ENCODE data around the gene DMWD.
A peak's percentile ranks its signal among the peaks of the same experiment; 100 is the strongest.

DMWD gene

GRCh38 chr19:45792470-45793177, at the start of gene DMWD:
Gene DMWD (minus strand): TSS chr19:45792845. CDS start chr19:45792756, 89 bp downstream.
- Histone ChIP-seq H3K27me3 (ENCODE audit: control insufficient read depth, insufficient read depth, low read length) (no peaks in the 10 kb centered on the region), H3K36me3 (ENCODE audit: control insufficient read depth, insufficient read depth, low read length) (peaks cover 16% of the 10 kb centered on the region), H3K4me1 (ENCODE audit: control insufficient read depth, insufficient read depth, low read length) (peaks cover 10% of the 10 kb centered on the region), H3K27ac (ENCODE audit: low read depth, low read length) (peak within 1 kb of the TSS; percentile 69), H3K9ac (ENCODE audit: low read length) (peak within 1 kb of the TSS; percentile 74), H3K4me3 (ENCODE audit: low read length) (peak within 1 kb of the TSS; percentile 81)

- Histone ChIP-seq H3K4me1 (ENCODE audit: control insufficient read depth, insufficient read depth, low read length) (no peaks in the 10 kb centered on the region), H3K27ac (ENCODE audit: low read depth, low read length) (no peak overlapping the region), H3K4me3 (ENCODE audit: low read length) (no peak overlapping the region), H3K27me3 (ENCODE audit: control insufficient read depth, insufficient read depth, low read length) (no peaks in the 10 kb centered on the region), H3K36me3 (ENCODE audit: control insufficient read depth, insufficient read depth, low read length) (peaks cover 36% of the 10 kb centered on the region), H3K9ac (ENCODE audit: low read length) (no peak overlapping the region)
Measured at GRCh38 chr19:45842198-45842597, 49.6 kb upstream of the DMWD start.

- H3K4me1 ChIP-seq (ENCODE audit: control insufficient read depth, insufficient read depth, low read length) = no peaks in the 10 kb centered on the region
- no peak overlapping the region for H3K4me3 ChIP-seq (ENCODE audit: low read length)
- H3K9ac ChIP-seq (ENCODE audit: low read length) = no peak overlapping the region
- H3K27me3 ChIP-seq (ENCODE audit: control insufficient read depth, insufficient read depth, low read length) = no peaks in the 10 kb centered on the region
- no peak overlapping the region for H3K27ac ChIP-seq (ENCODE audit: low read depth, low read length)
- H3K36me3 ChIP-seq (ENCODE audit: control insufficient read depth, insufficient read depth, low read length) = peaks cover 41% of the 10 kb centered on the region
Measured at GRCh38 chr19:45834970-45835369, 42.3 kb upstream of the DMWD start.

GRCh38 chr19:45828945-45829344, 36.3 kb upstream of the DMWD start:
- H3K9ac ChIP-seq (ENCODE audit: low read length) = no peak overlapping the region
- no peaks in the 10 kb centered on the region for H3K4me1 ChIP-seq (ENCODE audit: control insufficient read depth, insufficient read depth, low read length)
- H3K36me3 ChIP-seq (ENCODE audit: control insufficient read depth, insufficient read depth, low read length) = peaks cover 44% of the 10 kb centered on the region
- H3K27me3 ChIP-seq (ENCODE audit: control insufficient read depth, insufficient read depth, low read length) = no peaks in the 10 kb centered on the region
- no peak overlapping the region for H3K27ac ChIP-seq (ENCODE audit: low read depth, low read length)
- no peak overlapping the region for H3K4me3 ChIP-seq (ENCODE audit: low read length)

GRCh38 chr19:45828523-45828922, 35.9 kb upstream of the DMWD start:
- peaks cover 44% of the 10 kb centered on the region for H3K36me3 ChIP-seq (ENCODE audit: control insufficient read depth, insufficient read depth, low read length)
- H3K27ac ChIP-seq (ENCODE audit: low read depth, low read length) = no peak overlapping the region

GRCh38 chr19:45827459-45828093, 34.9 kb upstream of the DMWD start:
- Histone ChIP-seq H3K36me3 (ENCODE audit: control insufficient read depth, insufficient read depth, low read length) (peaks cover 47% of the 10 kb centered on the region), H3K4me1 (ENCODE audit: control insufficient read depth, insufficient read depth, low read length) (no peaks in the 10 kb centered on the region), H3K27ac (ENCODE audit: low read depth, low read length) (no peak overlapping the region), H3K4me3 (ENCODE audit: low read length) (no peak overlapping the region), H3K27me3 (ENCODE audit: control insufficient read depth, insufficient read depth, low read length) (no peaks in the 10 kb centered on the region), H3K9ac (ENCODE audit: low read length) (no peak overlapping the region)

More at GRCh38 chr19:45828523-45828922, 35.9 kb upstream of the DMWD start:
- Histone ChIP-seq H3K4me1 (ENCODE audit: control insufficient read depth, insufficient read depth, low read length) (no peaks in the 10 kb centered on the region), H3K27me3 (ENCODE audit: control insufficient read depth, insufficient read depth, low read length) (no peaks in the 10 kb centered on the region), H3K9ac (ENCODE audit: low read length) (no peak overlapping the region), H3K4me3 (ENCODE audit: low read length) (no peak overlapping the region)

GRCh38 chr19:45826934-45827333, 34.3 kb upstream of the DMWD start:
- H3K9ac ChIP-seq (ENCODE audit: low read length) = no peak overlapping the region
- no peak overlapping the region for H3K27ac ChIP-seq (ENCODE audit: low read depth, low read length)
- H3K27me3 ChIP-seq (ENCODE audit: control insufficient read depth, insufficient read depth, low read length) = no peaks in the 10 kb centered on the region
- no peaks in the 10 kb centered on the region for H3K4me1 ChIP-seq (ENCODE audit: control insufficient read depth, insufficient read depth, low read length)
- no peak overlapping the region for H3K4me3 ChIP-seq (ENCODE audit: low read length)
- H3K36me3 ChIP-seq (ENCODE audit: control insufficient read depth, insufficient read depth, low read length) = peaks cover 43% of the 10 kb centered on the region

GRCh38 chr19:45825917-45826893, 33.6 kb upstream of the DMWD start:
- Histone ChIP-seq H3K9ac (ENCODE audit: low read length) (no peak overlapping the region), H3K27ac (ENCODE audit: low read depth, low read length) (no peak overlapping the region), H3K27me3 (ENCODE audit: control insufficient read depth, insufficient read depth, low read length) (no peaks in the 10 kb centered on the region), H3K36me3 (ENCODE audit: control insufficient read depth, insufficient read depth, low read length) (peaks cover 44% of the 10 kb centered on the region), H3K4me1 (ENCODE audit: control insufficient read depth, insufficient read depth, low read length) (no peaks in the 10 kb centered on the region), H3K4me3 (ENCODE audit: low read length) (no peak overlapping the region)

GRCh38 chr19:45825263-45825605, 32.6 kb upstream of the DMWD start:
- H3K4me3 ChIP-seq (ENCODE audit: low read length) = no peak overlapping the region

GRCh38 chr19:45824531-45825262, 32.1 kb upstream of the DMWD start:
- Histone ChIP-seq H3K4me1 (ENCODE audit: control insufficient read depth, insufficient read depth, low read length) (no peaks in the 10 kb centered on the region), H3K36me3 (ENCODE audit: control insufficient read depth, insufficient read depth, low read length) (peaks cover 34% of the 10 kb centered on the region), H3K27ac (ENCODE audit: low read depth, low read length) (no peak overlapping the region), H3K4me3 (ENCODE audit: low read length) (no peak overlapping the region), H3K27me3 (ENCODE audit: control insufficient read depth, insufficient read depth, low read length) (no peaks in the 10 kb centered on the region), H3K9ac (ENCODE audit: low read length) (no peak overlapping the region)

More at GRCh38 chr19:45825263-45825605, 32.6 kb upstream of the DMWD start:
- Histone ChIP-seq H3K4me1 (ENCODE audit: control insufficient read depth, insufficient read depth, low read length) (no peaks in the 10 kb centered on the region), H3K9ac (ENCODE audit: low read length) (no peak overlapping the region), H3K27ac (ENCODE audit: low read depth, low read length) (no peak overlapping the region), H3K36me3 (ENCODE audit: control insufficient read depth, insufficient read depth, low read length) (peaks cover 37% of the 10 kb centered on the region), H3K27me3 (ENCODE audit: control insufficient read depth, insufficient read depth, low read length) (no peaks in the 10 kb centered on the region)

- no peak overlapping the region for H3K27ac ChIP-seq (ENCODE audit: low read depth, low read length)
- H3K9ac ChIP-seq (ENCODE audit: low read length) = no peak overlapping the region
- H3K27me3 ChIP-seq (ENCODE audit: control insufficient read depth, insufficient read depth, low read length) = no peaks in the 10 kb centered on the region
- no peak overlapping the region for H3K4me3 ChIP-seq (ENCODE audit: low read length)
- H3K36me3 ChIP-seq (ENCODE audit: control insufficient read depth, insufficient read depth, low read length) = peaks cover 31% of the 10 kb centered on the region
- H3K4me1 ChIP-seq (ENCODE audit: control insufficient read depth, insufficient read depth, low read length) = no peaks in the 10 kb centered on the region
Measured at GRCh38 chr19:45824041-45824471, 31.4 kb upstream of the DMWD start.

- no peak overlapping the region for H3K4me3 ChIP-seq (ENCODE audit: low read length)
- no peaks in the 10 kb centered on the region for H3K4me1 ChIP-seq (ENCODE audit: control insufficient read depth, insufficient read depth, low read length)
- H3K27me3 ChIP-seq (ENCODE audit: control insufficient read depth, insufficient read depth, low read length) = no peaks in the 10 kb centered on the region
- H3K9ac ChIP-seq (ENCODE audit: low read length) = no peak overlapping the region
- H3K27ac ChIP-seq (ENCODE audit: low read depth, low read length) = no peak overlapping the region
- peaks cover 25% of the 10 kb centered on the region for H3K36me3 ChIP-seq (ENCODE audit: control insufficient read depth, insufficient read depth, low read length)
Measured at GRCh38 chr19:45823182-45823581, 30.5 kb upstream of the DMWD start.

All from rectal smooth muscle tissue (tissue), 1 donor.